Esophagus muscularis mucosa (tissue), 4 donors: ENCODE results near the gene PPP2R5B. TPM values are rescaled to one million over a fixed set of nuclear protein-coding genes. Genes with fewer than 3 reads are reported as not detected.
A peak's percentile ranks its signal among the peaks of the same experiment; 100 is the strongest.

Source experiments
- DNase-seq: peaks from one replicate; pipeline ENCODE4 v3.0.0-alpha.2; 2017; ENCODE audit errors: extremely low spot score
- H3K27ac ChIP-seq, 4 donors: fragments of 200-600 bp; sonication (generic); replicated peaks in 1 of 4; 1 replicate in 3 of 4; 2 replicates in 1 of 4; pipeline ENCODE4 v1.5.1; 2016 to 2019; ENCODE audit warnings: mild to moderate bottlenecking in 1 of 4
- H3K27me3 ChIP-seq, 4 donors: fragments of 200-600 bp; sonication (generic); one replicate each; pipeline versions ENCODE4 v1.5.1 to v1.6.0; 2016 to 2019
- H3K36me3 ChIP-seq, 4 donors: fragments of 200-600 bp; sonication (generic); one replicate each; pipeline ENCODE4 v1.5.1; 2016 to 2019
- H3K4me1 ChIP-seq, 4 donors: fragments of 200-600 bp; sonication (generic); one replicate each; pipeline ENCODE4 v1.5.1; 2016 to 2019
- H3K4me3 ChIP-seq, 4 donors: fragments of 200-600 bp; sonication (generic); 1 replicate in 2 of 4; 2 replicates in 2 of 4; pipeline ENCODE4 v1.5.1; 2016 to 2019; ENCODE audit warnings: mild to moderate bottlenecking in 4 of 4, moderate library complexity in 1 of 4
- H3K9me3 ChIP-seq, 4 donors: fragments of 200-600 bp; sonication (generic); 1 replicate in 3 of 4; 2 replicates in 1 of 4; pipeline ENCODE4 v1.5.1; 2016 to 2019
- CTCF ChIP-seq, 3 experiments: fragments of 200-600 bp in 2 of 3; fragments of 450-650 bp in 1 of 3; sonication (generic) in 2 of 3; IDR thresholded peaks; one replicate each; pipeline ENCODE4 v1.5.1; 2017 to 2019; ENCODE audit warnings: antibody characterized with exemption in 3 of 3, mild to moderate bottlenecking in 2 of 3, moderate library complexity in 1 of 3
- EP300 ChIP-seq: sonication (generic); formaldehyde crosslinking; IDR thresholded peaks from one replicate; pipeline ENCODE4 v1.6.1; 2017; ENCODE audit warnings: antibody characterized with exemption
- POLR2A ChIP-seq: fragments of 450-650 bp; IDR thresholded peaks from one replicate; pipeline ENCODE4 v1.6.1; 2017; ENCODE audit warnings: antibody characterized with exemption, moderate library complexity, mild to moderate bottlenecking, low read depth
- POLR2AphosphoS5 ChIP-seq, 2 donors: sonication (generic); formaldehyde crosslinking; IDR thresholded peaks; one replicate each; pipeline ENCODE4 v1.6.1; 2017; ENCODE audit warnings: antibody characterized with exemption in 2 of 2
- WGBS: methylation state at CpG from one replicate; pipeline ENCODE4 v1.1.5; 2018; 5-methylcytosine and 5-hydroxymethylcytosine counted together
- intact Hi-C: fragments of 100-400 bp; cut with DNase I; formaldehyde crosslinking; loops from one replicate; pipeline ENCODE4 v1.15.1; 2023
- total RNA-seq, 4 donors: library from RNA; depleted of rRNA; stranded (reverse); fragments of >200 nt; gene quantifications; one replicate each; pipeline versions ENCODE4 v1.1.0 to v1.2.1, GENCODE V29; 2016

Gene PPP2R5B
- total RNA-seq, 4 donors from 2014 or later, result 24.1 to 38.8 (median 29.0) TPM

- intact Hi-C loops, result no loop called here
Measured at GRCh38 chr11:64877390-64878222, 46.9 kb upstream of the PPP2R5B start.

GRCh38 chr11:64878223-64878493 is 46.3 kb upstream of the PPP2R5B start:
- 0% methylated on average over 1 of the region's 21 CpGs for WGBS
- intact Hi-C loops, result no loop called here
- DNase-seq, result no peak
- peak overlapping the region; percentile 93 to 98 (median 94) for H3K27ac ChIP-seq
- peak overlapping the region; percentile 68 to 92 (median 86) for H3K4me3 ChIP-seq
- peaks cover 54 to 76% (median 59%) of the 10 kb centered on the region in 4 donors for H3K4me1 ChIP-seq
- no peaks in the 10 kb centered on the region for H3K9me3 ChIP-seq
- no peaks in the 10 kb centered on the region for H3K27me3 ChIP-seq
- H3K36me3 ChIP-seq, result peaks cover 5 to 23% (median 13%) of the 10 kb centered on the region in 4 donors
- TF ChIP-seq EP300 (no peak), POLR2AphosphoS5 (IDR thresholded peaks at IDR 0.05) (no peak), POLR2A (no peak), CTCF (IDR thresholded peaks at IDR 0.05) (no peak)

More at GRCh38 chr11:64877390-64878222, 46.9 kb upstream of the PPP2R5B start:
- H3K27ac ChIP-seq, result peak overlapping the region; percentile 93 to 98 (median 94)
- H3K9me3 ChIP-seq, result no peaks in the 10 kb centered on the region
- peaks cover 60 to 80% (median 64%) of the 10 kb centered on the region in 4 donors for H3K4me1 ChIP-seq
- TF ChIP-seq EP300, result no peak
- no peak for TF ChIP-seq POLR2AphosphoS5 (IDR thresholded peaks at IDR 0.05)
- TF ChIP-seq CTCF (IDR thresholded peaks at IDR 0.05), result no peak
- TF ChIP-seq POLR2A, result no peak
- peaks cover 10 to 29% (median 18%) of the 10 kb centered on the region in 4 donors for H3K36me3 ChIP-seq
- no peak for DNase-seq
- no peaks in the 10 kb centered on the region for H3K27me3 ChIP-seq
- WGBS, result 2% methylated on average over 13 of the region's 41 CpGs
- peak overlapping the region; percentile 68 to 92 (median 86) for H3K4me3 ChIP-seq

- Histone ChIP-seq H3K9me3 (no peaks in the 10 kb centered on the region), H3K27me3 (no peaks in the 10 kb centered on the region), H3K4me1 (peaks cover 49 to 71% (median 54%) of the 10 kb centered on the region in 4 donors), H3K4me3 (peak within 1 kb of the TSS; percentile 68 to 92 (median 86)), H3K27ac (peak within 1 kb of the TSS; percentile 93 to 98 (median 94)), H3K36me3 (peaks cover 0 to 18% (median 8%) of the 10 kb centered on the region in 4 donors)
- DNase-seq, result peak; percentile 100
- no peak for TF ChIP-seq EP300
- TF ChIP-seq POLR2AphosphoS5 (IDR thresholded peaks at IDR 0.05), result peak; percentile 97 to 100
- peak; percentile 99 for TF ChIP-seq POLR2A
- peak; percentile 26 to 45 (median 43) for TF ChIP-seq CTCF (IDR thresholded peaks at IDR 0.05)
- intact Hi-C loops, result no loop called here
- WGBS, result under 1% methylated on average over 47 of the region's 75 CpGs
Measured at GRCh38 chr11:64878494-64879243, 45.8 kb upstream of the PPP2R5B start, which contains the start of gene EHD1. Gene EHD1 (minus strand): TSS chr11:64878621. CDS start chr11:64878464, 157 bp downstream.

- no peak for DNase-seq
- no peaks in the 10 kb centered on the region for H3K9me3 ChIP-seq
- peak overlapping the region; percentile 68 to 92 (median 86) for H3K4me3 ChIP-seq
- no peak for TF ChIP-seq POLR2AphosphoS5 (IDR thresholded peaks at IDR 0.05)
- no peak for TF ChIP-seq CTCF (IDR thresholded peaks at IDR 0.05)
- TF ChIP-seq POLR2A, result no peak
- TF ChIP-seq EP300, result no peak
- 14% methylated on average over 15 of the region's 16 CpGs for WGBS
- peaks cover 0 to 11% (median 2%) of the 10 kb centered on the region in 4 donors for H3K36me3 ChIP-seq
- intact Hi-C loops, result no loop called here
- H3K4me1 ChIP-seq, result peaks cover 42 to 64% (median 47%) of the 10 kb centered on the region in 4 donors
- peak overlapping the region; percentile 93 to 98 (median 94) for H3K27ac ChIP-seq
- no peaks in the 10 kb centered on the region for H3K27me3 ChIP-seq
Measured at GRCh38 chr11:64879244-64879900, 45.1 kb upstream of the PPP2R5B start.
